IMR-90 (cell line): ENCODE data around the gene PDE4B.

ENCODE experiments used
- BHLHE40 ChIP-seq: fragments of 150-350 bp; IDR thresholded peaks from 2 replicates; pipeline ENCODE4 v1.6.1; 2016; ENCODE audit warnings: mild to moderate bottlenecking, low read depth, low read length
- CTCF ChIP-seq: conservative IDR thresholded peaks from 2 replicates; pipeline ENCODE4 v1.5.1; 2012; ENCODE audit warnings: mild to moderate bottlenecking, low read depth, low read length, improper control_type of control experiment
- ELK1 ChIP-seq: fragments of 150-350 bp; IDR thresholded peaks from 2 replicates; pipeline ENCODE4 v1.6.1; 2016; ENCODE audit warnings: low read depth, mild to moderate bottlenecking, low read length, moderate library complexity, borderline replicate concordance
- MXI1 ChIP-seq: IDR thresholded peaks from 2 replicates; pipeline ENCODE4 v1.6.1; 2012; ENCODE audit warnings: low read depth, mild to moderate bottlenecking, low read length, moderate library complexity, borderline replicate concordance
- POLR2A ChIP-seq: IDR thresholded peaks from 2 replicates; pipeline ENCODE4 v1.6.1; 2012; ENCODE audit warnings: mild to moderate bottlenecking, low read depth, low read length
- RAD21 ChIP-seq: IDR thresholded peaks from 2 replicates; pipeline ENCODE4 v1.6.1; 2012; ENCODE audit warnings: low read length, improper control_type of control experiment
- RCOR1 ChIP-seq: IDR thresholded peaks from 2 replicates; pipeline ENCODE4 v1.6.1; 2012; ENCODE audit warnings: mild to moderate bottlenecking, low read length, improper control_type of control experiment; ENCODE audit not compliant: insufficient replicate concordance
- RFX5 ChIP-seq: IDR thresholded peaks from 2 replicates; pipeline ENCODE4 v1.8.0; 2012; ENCODE audit warnings: low read depth, mild to moderate bottlenecking, low read length, moderate library complexity
- SMC3 ChIP-seq: fragments of 150-350 bp; IDR thresholded peaks from 2 replicates; pipeline ENCODE4 v1.6.1; 2016; ENCODE audit warnings: low read depth, mild to moderate bottlenecking, antibody characterized with exemption, low read length, moderate library complexity
- TF ChIP-seq, protein P1 (sequence below): fragments of 150-350 bp; IDR thresholded peaks from 2 replicates; pipeline ENCODE4 v1.6.1; 2017; ENCODE audit warnings: mild to moderate bottlenecking, antibody characterized with exemption, low read length, low read depth

DNA sequence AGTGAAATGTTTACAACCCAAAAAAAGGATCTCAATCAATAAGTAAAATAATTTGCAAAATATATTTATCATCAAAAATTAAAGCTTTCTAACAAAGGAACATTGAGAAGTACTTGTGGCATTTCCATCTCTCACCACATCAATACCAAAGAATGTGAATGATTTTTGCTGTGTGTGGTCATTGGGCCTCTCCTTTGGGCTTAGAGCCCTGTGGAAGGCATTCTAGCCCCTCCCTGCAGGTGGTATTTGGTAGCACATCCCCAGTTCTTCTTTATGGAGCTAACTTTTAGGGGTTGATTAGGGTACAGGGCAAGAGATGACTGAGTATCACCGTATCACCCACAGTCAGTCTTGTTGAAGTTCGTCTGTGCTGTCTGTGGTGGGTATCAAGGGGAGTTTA is 447.1 kb downstream of the PDE4B start:
- TF ChIP-seq CTCF (no peak), RFX5 (no peak), POLR2A (no peak), SMC3 (no peak), RAD21 (no peak), BHLHE40 (no peak), MXI1 (no peak), RCOR1 (no peak), ELK1 (no peak)
- TF ChIP-seq, protein P1, sequence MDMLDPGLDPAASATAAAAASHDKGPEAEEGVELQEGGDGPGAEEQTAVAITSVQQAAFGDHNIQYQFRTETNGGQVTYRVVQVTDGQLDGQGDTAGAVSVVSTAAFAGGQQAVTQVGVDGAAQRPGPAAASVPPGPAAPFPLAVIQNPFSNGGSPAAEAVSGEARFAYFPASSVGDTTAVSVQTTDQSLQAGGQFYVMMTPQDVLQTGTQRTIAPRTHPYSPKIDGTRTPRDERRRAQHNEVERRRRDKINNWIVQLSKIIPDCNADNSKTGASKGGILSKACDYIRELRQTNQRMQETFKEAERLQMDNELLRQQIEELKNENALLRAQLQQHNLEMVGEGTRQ = no peak
